GM23338 (cell line): ENCODE measurements around the gene FUT2. TPM values are rescaled to one million over a fixed set of nuclear protein-coding genes. Genes with fewer than 3 reads are reported as not detected.
A peak's percentile ranks its signal among the peaks of the same experiment; 100 is the strongest.

Experiments
- ATAC-seq: fragments of 200-7000 bp; cut with Tn5 transposase; 3 replicates; pipeline ENCODE4 v1.9.1; 2020
- DNase-seq: peaks from one replicate; pipeline ENCODE4 v3.0.0-alpha.2; 2015; ENCODE audit warnings: low spot score
- H2AFZ ChIP-seq: fragments of 200-600 bp; sonication (generic); 2 replicates; pipeline ENCODE4 v1.8.0; 2016; ENCODE audit warnings: antibody characterized with exemption, mild to moderate bottlenecking, moderate library complexity
- H3F3A ChIP-seq: fragments of 200-600 bp; sonication (generic); replicated peaks from 2 replicates; pipeline ENCODE4 v1.8.0; 2017; ENCODE audit warnings: antibody characterized with exemption, mixed run types, low read depth
- H3K27ac ChIP-seq: fragments of 200-600 bp; sonication (generic); 2 replicates; pipeline ENCODE4 v1.6.1; 2016; ENCODE audit warnings: low read depth
- H3K27me3 ChIP-seq: fragments of 200-600 bp; sonication (generic); 2 replicates; pipeline ENCODE4 v1.8.0; 2016; ENCODE audit warnings: mild to moderate bottlenecking, mixed run types, moderate library complexity; ENCODE audit not compliant: insufficient read depth
- H3K36me3 ChIP-seq: fragments of 200-600 bp; sonication (generic); 2 replicates; pipeline ENCODE4 v1.8.0; 2016; ENCODE audit warnings: mild to moderate bottlenecking; ENCODE audit not compliant: insufficient read depth
- H3K4me1 ChIP-seq: fragments of 200-600 bp; sonication (generic); 2 replicates; pipeline ENCODE4 v1.8.0; 2016; ENCODE audit warnings: mild to moderate bottlenecking, moderate library complexity; ENCODE audit not compliant: insufficient read depth
- H3K4me2 ChIP-seq: fragments of 200-600 bp; sonication (generic); 2 replicates; pipeline ENCODE4 v1.7.1; 2017; ENCODE audit warnings: mixed run types
- H3K4me3 ChIP-seq: fragments of 200-600 bp; sonication (generic); 2 replicates; pipeline ENCODE4 v1.6.1; 2016; ENCODE audit warnings: mixed run types
- H3K79me2 ChIP-seq: fragments of 200-600 bp; sonication (generic); replicated peaks from 2 replicates; pipeline ENCODE4 v1.8.0; 2017; ENCODE audit warnings: mild to moderate bottlenecking; ENCODE audit not compliant: insufficient read depth
- H3K9me2 ChIP-seq: fragments of 200-600 bp; sonication (generic); 2 replicates; pipeline ENCODE4 v1.8.0; 2017; ENCODE audit not compliant: insufficient read depth
- H4K20me1 ChIP-seq: fragments of 200-600 bp; sonication (generic); replicated peaks from 2 replicates; pipeline ENCODE4 v1.8.0; 2017; ENCODE audit warnings: mild to moderate bottlenecking; ENCODE audit not compliant: insufficient read depth
- H3K27ac Mint-ChIP-seq: 2 replicates; pipeline ENCODE4 v1.8.0; 2020; ENCODE audit warnings: inconsistent platforms, mild to moderate bottlenecking, moderate library complexity, mixed read lengths
- H3K27me3 Mint-ChIP-seq: 3 replicates; pipeline ENCODE4 v1.8.0; 2022; ENCODE audit warnings: low read depth, mild to moderate bottlenecking, moderate library complexity, mixed read lengths, inconsistent platforms; ENCODE audit not compliant: insufficient read depth, poor library complexity
- H3K36me3 Mint-ChIP-seq: 3 replicates; pipeline ENCODE4 v1.8.0; 2021; ENCODE audit warnings: low read depth, mild to moderate bottlenecking, inconsistent platforms, moderate library complexity, mixed read lengths
- H3K4me1 Mint-ChIP-seq: 3 replicates; pipeline ENCODE4 v1.8.0; 2020; ENCODE audit warnings: mild to moderate bottlenecking, inconsistent platforms, mixed read lengths
- H3K4me3 Mint-ChIP-seq: 3 replicates; pipeline ENCODE4 v1.8.0; 2021; ENCODE audit warnings: moderate library complexity, mild to moderate bottlenecking, inconsistent platforms, mixed read lengths
- H3K9me3 Mint-ChIP-seq: 3 replicates; pipeline ENCODE4 v1.8.0; 2020; ENCODE audit warnings: moderate library complexity, mild to moderate bottlenecking, inconsistent platforms, mixed read lengths
- CREB1 ChIP-seq: fragments of 250-450 bp; sonication (Bioruptor Pico); IDR thresholded peaks from 2 replicates; pipeline ENCODE4 v1.5.0; 2020; ENCODE audit warnings: low read depth, mild to moderate bottlenecking, moderate library complexity
- CTCF ChIP-seq, 2 experiments: fragments of 200-600 bp in 1 of 2; sonication (generic) in 1 of 2; conservative IDR thresholded peaks; 2 replicates each; pipeline versions ENCODE4 v1.5.1 to v1.6.1; 2016 to 2017; ENCODE audit warnings: antibody characterized with exemption in 2 of 2, low read depth in 2 of 2, mild to moderate bottlenecking in 2 of 2, moderate library complexity in 1 of 2
- ETS1 ChIP-seq: IDR thresholded peaks from 2 replicates; pipeline ENCODE4 v1.6.1; 2016; ENCODE audit warnings: antibody characterized with exemption
- EZH2 ChIP-seq: fragments of 200-600 bp; sonication (generic); IDR thresholded peaks from one replicate; pipeline ENCODE4 v1.8.0; 2017; ENCODE audit warnings: antibody characterized with exemption, mild to moderate bottlenecking, low read depth; ENCODE audit not compliant: unreplicated experiment
- EZH2phosphoT487 ChIP-seq: fragments of 200-600 bp; sonication (generic); IDR thresholded peaks from one replicate; pipeline ENCODE4 v1.8.1; 2018; ENCODE audit warnings: antibody characterized with exemption; ENCODE audit not compliant: unreplicated experiment
- JUNB ChIP-seq: IDR thresholded peaks from one replicate; pipeline ENCODE4 v1.6.1; 2016; ENCODE audit warnings: antibody characterized with exemption; ENCODE audit not compliant: unreplicated experiment
- NANOG ChIP-seq: IDR thresholded peaks from 2 replicates; pipeline ENCODE4 v1.6.1; 2016; ENCODE audit warnings: antibody characterized with exemption, borderline replicate concordance
- POLR2AphosphoS5 ChIP-seq: IDR thresholded peaks from 2 replicates; pipeline ENCODE4 v1.6.1; 2016; ENCODE audit warnings: antibody characterized with exemption, low read depth
- REST ChIP-seq: IDR thresholded peaks from one replicate; pipeline ENCODE4 v1.6.1; 2018; ENCODE audit warnings: antibody characterized with exemption; ENCODE audit not compliant: unreplicated experiment
- STAT1 ChIP-seq: IDR thresholded peaks from one replicate; pipeline ENCODE4 v1.6.1; 2016; ENCODE audit warnings: antibody characterized with exemption; ENCODE audit not compliant: unreplicated experiment
- ZNF114 ChIP-seq: fragments of 250-450 bp; sonication (Bioruptor Pico); IDR thresholded peaks from 2 replicates; pipeline ENCODE4 v1.5.0; 2020; ENCODE audit warnings: mild to moderate bottlenecking, moderate library complexity
- ZNF331 ChIP-seq: fragments of 250-450 bp; sonication (Bioruptor Pico); IDR thresholded peaks from 2 replicates; pipeline ENCODE4 v1.5.0; 2020; ENCODE audit warnings: low read depth, mild to moderate bottlenecking, moderate library complexity
- polyA plus RNA-seq: library from polyadenylated mRNA; unstranded; fragments of >200 nt; fragmentation: Nextera tagmentation; extraction: Ambion mirVana; gene quantifications from 2 replicates; pipeline ENCODE4 v1.2.1, GENCODE V29; 2016
- total RNA-seq: library from RNA; depleted of rRNA; stranded (reverse); fragments of >200 nt; shearing (Covaris generic); gene quantifications from 2 replicates; pipeline ENCODE4 v1.2.3, GENCODE V29; 2014
- TF ChIP-seq, protein P1 (sequence below): fragments of 250-450 bp; sonication (Bioruptor Pico); IDR thresholded peaks from 2 replicates; pipeline ENCODE4 v1.5.0; 2020; ENCODE audit warnings: mild to moderate bottlenecking, moderate library complexity

Gene FUT2
- total and polyA plus RNA-seq, 2 experiments from 2014 or later: 5.0 to 5.6 TPM

DNA sequence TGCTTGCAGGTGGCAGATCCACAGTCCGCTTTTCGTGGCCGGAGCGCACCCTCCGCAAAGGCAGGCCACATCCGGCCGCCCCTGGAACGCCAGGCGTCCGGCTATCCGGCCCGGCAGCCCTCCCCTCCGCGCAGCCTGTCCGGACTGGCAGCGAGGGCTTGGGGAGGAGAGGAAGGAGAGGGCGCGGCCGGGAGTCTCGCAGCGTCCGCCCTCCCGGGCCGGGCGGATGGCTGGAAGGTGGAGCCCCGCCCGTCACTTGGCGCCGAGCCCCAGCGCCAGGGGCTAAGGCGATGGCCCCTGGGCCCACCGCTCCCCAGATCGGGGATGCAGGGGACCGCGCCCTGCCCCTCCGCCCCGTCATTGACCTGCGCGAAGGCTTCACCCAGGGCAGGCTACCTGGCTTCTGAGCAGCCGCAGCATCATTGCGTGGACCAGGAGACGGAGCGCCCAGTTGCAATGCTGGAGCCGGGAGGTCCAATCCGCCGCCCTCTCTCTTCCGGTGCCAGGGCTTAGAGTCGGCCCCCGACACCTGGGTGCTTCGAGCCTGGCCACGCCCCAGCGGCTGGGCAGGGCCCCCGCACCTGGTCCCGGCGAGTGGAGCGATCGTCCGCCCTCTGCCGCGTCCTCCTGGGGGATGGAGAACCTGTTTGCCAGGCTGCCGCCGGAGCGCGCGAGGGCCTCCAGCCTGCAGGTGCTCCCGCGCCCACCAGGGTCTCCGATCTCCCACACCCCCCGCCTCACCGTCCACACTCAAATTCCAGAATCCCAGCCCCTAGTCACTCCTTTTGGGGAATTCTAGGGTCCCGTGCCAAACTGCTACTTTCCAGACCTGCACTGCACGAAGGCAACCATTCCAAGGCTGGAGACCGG is 57.0 kb downstream of the FUT2 start, which contains the start of gene FUT1:
TSS of gene FUT1 (minus strand) at position 146 of the 870 bp plus-strand sequence. CDS start 1,360 bp downstream, outside the sequence.
- peak within 1 kb of the TSS; percentile 98 for H3K27ac ChIP-seq
- Mint-ChIP-seq H3K4me1 (peaks cover 49% of the 10 kb centered on the region), H3K27ac (peak within 1 kb of the TSS; percentile 90), H3K27me3 (peaks cover 42% of the 10 kb centered on the region), H3K4me3 (peak within 1 kb of the TSS; percentile 93), H3K9me3 (no peaks in the 10 kb centered on the region; the same call in none of the 3 replicates), H3K36me3 (peaks cover 43% of the 10 kb centered on the region)
- peaks cover 17% of the 10 kb centered on the region; the same call in 1 of the 2 replicates for H3F3A ChIP-seq
- peak within 1 kb of the TSS; percentile 100 for H3K4me2 ChIP-seq
- H4K20me1 ChIP-seq: peaks cover 11% of the 10 kb centered on the region; the same call in 1 of the 2 replicates
- H3K79me2 ChIP-seq: peaks cover 36% of the 10 kb centered on the region
- peak within 1 kb of the TSS; percentile 98 for H3K4me3 ChIP-seq
- H2AFZ ChIP-seq: peak within 1 kb of the TSS; percentile 87
- DNase-seq (peak; percentile 98), ATAC-seq (peak; percentile 85)
- peaks cover 40% of the 10 kb centered on the region for H3K4me1 ChIP-seq
- peak; percentile 12 for TF ChIP-seq REST
- no peak for TF ChIP-seq EZH2phosphoT487
- peak; percentile 53; the same call in 1 of the 2 replicates for TF ChIP-seq ETS1
- TF ChIP-seq ZNF114 (CRISPR knock-in tag): no peak
- TF ChIP-seq CTCF (conservative IDR thresholded peaks at IDR 0.05; ENCODE audit: low read depth in 2 of 2): peak in 1 of 2 experiments; percentile 31; a peak in 2 of 4 replicates
- no peak for TF ChIP-seq EZH2
- TF ChIP-seq ZNF331 (CRISPR knock-in tag): no peak
- no peak for TF ChIP-seq STAT1
- no peak for TF ChIP-seq NANOG
- no peak for TF ChIP-seq JUNB
- TF ChIP-seq CREB1 (CRISPR knock-in tag): peak; percentile 86
- TF ChIP-seq, protein P1, sequence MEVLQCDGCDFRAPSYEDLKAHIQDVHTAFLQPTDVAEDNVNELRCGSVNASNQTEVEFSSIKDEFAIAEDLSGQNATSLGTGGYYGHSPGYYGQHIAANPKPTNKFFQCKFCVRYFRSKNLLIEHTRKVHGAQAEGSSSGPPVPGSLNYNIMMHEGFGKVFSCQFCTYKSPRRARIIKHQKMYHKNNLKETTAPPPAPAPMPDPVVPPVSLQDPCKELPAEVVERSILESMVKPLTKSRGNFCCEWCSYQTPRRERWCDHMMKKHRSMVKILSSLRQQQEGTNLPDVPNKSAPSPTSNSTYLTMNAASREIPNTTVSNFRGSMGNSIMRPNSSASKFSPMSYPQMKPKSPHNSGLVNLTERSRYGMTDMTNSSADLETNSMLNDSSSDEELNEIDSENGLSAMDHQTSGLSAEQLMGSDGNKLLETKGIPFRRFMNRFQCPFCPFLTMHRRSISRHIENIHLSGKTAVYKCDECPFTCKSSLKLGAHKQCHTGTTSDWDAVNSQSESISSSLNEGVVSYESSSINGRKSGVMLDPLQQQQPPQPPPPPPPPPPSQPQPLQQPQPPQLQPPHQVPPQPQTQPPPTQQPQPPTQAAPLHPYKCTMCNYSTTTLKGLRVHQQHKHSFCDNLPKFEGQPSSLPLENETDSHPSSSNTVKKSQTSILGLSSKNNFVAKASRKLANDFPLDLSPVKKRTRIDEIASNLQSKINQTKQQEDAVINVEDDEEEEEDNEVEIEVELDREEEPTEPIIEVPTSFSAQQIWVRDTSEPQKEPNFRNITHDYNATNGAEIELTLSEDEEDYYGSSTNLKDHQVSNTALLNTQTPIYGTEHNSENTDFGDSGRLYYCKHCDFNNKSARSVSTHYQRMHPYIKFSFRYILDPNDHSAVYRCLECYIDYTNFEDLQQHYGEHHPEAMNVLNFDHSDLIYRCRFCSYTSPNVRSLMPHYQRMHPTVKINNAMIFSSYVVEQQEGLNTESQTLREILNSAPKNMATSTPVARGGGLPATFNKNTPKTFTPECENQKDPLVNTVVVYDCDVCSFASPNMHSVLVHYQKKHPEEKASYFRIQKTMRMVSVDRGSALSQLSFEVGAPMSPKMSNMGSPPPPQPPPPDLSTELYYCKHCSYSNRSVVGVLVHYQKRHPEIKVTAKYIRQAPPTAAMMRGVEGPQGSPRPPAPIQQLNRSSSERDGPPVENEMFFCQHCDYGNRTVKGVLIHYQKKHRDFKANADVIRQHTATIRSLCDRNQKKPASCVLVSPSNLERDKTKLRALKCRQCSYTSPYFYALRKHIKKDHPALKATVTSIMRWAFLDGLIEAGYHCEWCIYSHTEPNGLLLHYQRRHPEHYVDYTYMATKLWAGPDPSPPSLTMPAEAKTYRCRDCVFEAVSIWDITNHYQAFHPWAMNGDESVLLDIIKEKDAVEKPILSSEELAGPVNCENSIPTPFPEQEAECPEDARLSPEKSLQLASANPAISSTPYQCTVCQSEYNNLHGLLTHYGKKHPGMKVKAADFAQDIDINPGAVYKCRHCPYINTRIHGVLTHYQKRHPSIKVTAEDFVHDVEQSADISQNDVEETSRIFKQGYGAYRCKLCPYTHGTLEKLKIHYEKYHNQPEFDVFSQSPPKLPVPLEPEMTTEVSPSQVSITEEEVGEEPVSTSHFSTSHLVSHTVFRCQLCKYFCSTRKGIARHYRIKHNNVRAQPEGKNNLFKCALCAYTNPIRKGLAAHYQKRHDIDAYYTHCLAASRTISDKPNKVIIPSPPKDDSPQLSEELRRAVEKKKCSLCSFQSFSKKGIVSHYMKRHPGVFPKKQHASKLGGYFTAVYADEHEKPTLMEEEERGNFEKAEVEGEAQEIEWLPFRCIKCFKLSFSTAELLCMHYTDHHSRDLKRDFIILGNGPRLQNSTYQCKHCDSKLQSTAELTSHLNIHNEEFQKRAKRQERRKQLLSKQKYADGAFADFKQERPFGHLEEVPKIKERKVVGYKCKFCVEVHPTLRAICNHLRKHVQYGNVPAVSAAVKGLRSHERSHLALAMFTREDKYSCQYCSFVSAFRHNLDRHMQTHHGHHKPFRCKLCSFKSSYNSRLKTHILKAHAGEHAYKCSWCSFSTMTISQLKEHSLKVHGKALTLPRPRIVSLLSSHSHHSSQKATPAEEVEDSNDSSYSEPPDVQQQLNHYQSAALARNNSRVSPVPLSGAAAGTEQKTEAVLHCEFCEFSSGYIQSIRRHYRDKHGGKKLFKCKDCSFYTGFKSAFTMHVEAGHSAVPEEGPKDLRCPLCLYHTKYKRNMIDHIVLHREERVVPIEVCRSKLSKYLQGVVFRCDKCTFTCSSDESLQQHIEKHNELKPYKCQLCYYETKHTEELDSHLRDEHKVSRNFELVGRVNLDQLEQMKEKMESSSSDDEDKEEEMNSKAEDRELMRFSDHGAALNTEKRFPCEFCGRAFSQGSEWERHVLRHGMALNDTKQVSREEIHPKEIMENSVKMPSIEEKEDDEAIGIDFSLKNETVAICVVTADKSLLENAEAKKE (CRISPR knock-in tag): no peak
- TF ChIP-seq POLR2AphosphoS5: peak; percentile 82
- 0 out of 2 replicates have a peak, but pooled peaks cover 6% of the 10 kb centered on the region for H3K36me3 ChIP-seq
- no peaks in the 10 kb centered on the region for H3K27me3 ChIP-seq
- no peaks in the 10 kb centered on the region for H3K9me2 ChIP-seq
